Suprapubic skin (tissue), 4 donors: Measurements from ENCODE around the gene UPF1.

Experiments used
- POLR2A ChIP-seq, 2 donors: fragments of 450-650 bp; IDR thresholded peaks; one replicate each; pipeline ENCODE4 v1.6.1; 2017; ENCODE audit warnings: antibody characterized with exemption in 2 of 2, mild to moderate bottlenecking in 2 of 2, moderate library complexity in 2 of 2
- POLR2AphosphoS5 ChIP-seq, 3 donors: sonication (generic); formaldehyde crosslinking; IDR thresholded peaks; one replicate each; pipeline ENCODE4 v1.6.1; 2017; ENCODE audit warnings: antibody characterized with exemption in 3 of 3

- TF ChIP-seq POLR2A (IDR thresholded peaks at IDR 0.05) = no peak
- TF ChIP-seq POLR2AphosphoS5 (IDR thresholded peaks at IDR 0.05) = no peak
These were observed 35.4 kb downstream of the UPF1 start for GRCh38 chr19:18867199-18867598.
